ENCODE data around the gene GJB1.
"Not testable (repeated sequence)": the region's sequence is repeated elsewhere in the genome, so short reads cannot be mapped to it uniquely, and the experiment has no call there.

The GJB1 gene

DNA sequence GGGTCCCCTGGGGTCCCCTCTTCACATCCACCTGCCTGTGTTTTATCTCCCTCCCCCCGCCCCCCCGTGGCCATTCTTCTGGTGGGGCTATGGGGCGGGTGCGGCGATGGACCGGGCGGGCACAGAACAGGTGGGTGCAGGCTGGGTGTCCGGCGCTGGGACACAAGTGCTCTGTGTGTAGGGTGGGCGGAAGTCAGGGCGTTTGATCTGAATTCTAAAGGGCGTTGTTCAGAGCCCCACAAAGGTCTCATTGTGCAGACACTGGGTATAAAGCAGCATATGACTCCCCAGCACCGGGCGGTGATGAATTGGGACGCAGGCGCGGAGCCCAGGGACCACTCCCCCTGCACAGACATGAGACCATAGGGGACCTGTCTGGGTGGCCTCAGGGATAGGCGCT is at the start of gene GJB1:
GJB1 (plus strand) TSS at position 296 of the 400 bp plus-strand sequence. CDS start 484 bp downstream, outside the sequence.
- DNase-seq (ENCODE audit: low read depth in 2 of 2) = no peak

DNA sequence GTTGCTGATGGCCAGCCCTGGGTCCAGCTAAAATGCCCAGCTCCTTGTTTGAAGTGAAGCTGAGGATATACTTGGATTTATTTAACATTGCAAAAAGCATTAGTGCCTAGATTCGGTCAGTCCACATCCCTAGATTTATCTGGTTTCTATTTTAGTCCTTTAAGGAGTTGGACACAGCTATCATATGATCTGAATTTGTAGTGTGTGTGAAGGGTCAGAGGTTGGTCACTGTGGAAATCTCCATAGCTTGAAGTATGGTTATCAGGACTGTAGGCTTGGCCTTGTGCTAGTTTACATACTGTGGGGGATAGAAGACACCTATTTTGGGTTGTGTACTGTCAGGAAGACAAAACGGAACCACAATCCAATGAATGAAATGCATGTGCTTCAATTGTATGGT is 49.6 kb upstream of the GJB1 start:
- DNase-seq (ENCODE audit: low read depth in 2 of 2) = no peak

DNA sequence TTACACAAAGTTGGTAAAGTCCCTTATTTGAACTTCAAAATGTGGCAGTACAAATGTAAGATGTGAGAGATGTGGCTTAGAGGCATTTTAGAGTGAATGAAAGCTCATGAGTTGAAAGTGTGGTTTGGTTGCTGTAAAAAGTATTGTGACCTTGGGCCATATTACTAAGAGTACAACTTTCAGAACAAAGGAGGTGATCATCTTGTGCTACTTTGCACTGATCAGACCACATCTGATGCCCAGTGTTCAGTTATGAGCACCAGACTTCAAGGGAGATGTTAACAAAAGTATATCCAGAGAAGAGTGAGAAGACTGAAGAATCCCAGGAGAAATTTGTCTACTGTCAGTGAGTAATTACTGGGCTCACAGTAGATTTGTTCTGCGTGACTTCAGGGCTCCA is 48.2 kb upstream of the GJB1 start:
- DNase-seq (ENCODE audit: low read depth in 2 of 2) = no peak

DNA sequence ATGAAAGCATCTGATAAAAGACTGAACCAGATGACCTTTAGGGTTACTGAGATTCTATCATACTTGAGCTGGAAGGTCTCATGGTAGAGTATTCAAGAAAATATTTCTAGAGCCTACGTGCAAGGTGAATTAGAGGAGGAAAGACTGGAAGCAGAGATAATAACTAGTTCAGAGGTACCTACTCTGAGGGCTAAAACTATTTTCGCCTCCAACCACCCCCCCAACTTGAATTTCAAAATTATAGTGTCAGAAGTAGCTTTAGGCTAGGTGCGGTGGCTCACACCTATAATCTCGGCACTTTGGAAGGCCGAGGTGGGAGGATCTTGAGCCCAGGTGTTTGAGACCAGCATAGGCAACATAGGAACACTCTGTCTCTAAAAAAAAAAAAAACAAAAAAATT is 47.5 kb upstream of the GJB1 start:
- DNase-seq (ENCODE audit: low read depth in 2 of 2) = no peak

DNA sequence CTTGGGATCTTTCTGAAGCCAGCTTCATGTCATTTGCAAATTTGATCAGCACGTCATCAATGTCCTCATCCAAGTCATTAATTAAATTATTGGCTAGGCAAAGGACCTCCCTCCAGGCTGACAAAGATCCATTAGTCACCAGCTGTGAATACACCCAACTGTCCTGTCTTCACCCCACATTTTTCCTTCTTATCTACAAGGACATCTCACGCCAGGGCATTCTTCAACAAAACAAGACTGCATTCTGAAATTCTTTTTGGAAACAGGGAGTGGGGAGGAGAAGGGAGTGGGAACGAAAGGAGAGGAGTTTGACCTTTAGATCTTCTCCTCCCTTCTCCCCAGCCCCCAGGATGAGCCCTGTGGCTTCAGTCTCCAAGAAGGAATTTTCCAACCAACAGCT is 45.7 kb upstream of the GJB1 start:
- DNase-seq (ENCODE audit: low read depth in 2 of 2) = no peak

DNA sequence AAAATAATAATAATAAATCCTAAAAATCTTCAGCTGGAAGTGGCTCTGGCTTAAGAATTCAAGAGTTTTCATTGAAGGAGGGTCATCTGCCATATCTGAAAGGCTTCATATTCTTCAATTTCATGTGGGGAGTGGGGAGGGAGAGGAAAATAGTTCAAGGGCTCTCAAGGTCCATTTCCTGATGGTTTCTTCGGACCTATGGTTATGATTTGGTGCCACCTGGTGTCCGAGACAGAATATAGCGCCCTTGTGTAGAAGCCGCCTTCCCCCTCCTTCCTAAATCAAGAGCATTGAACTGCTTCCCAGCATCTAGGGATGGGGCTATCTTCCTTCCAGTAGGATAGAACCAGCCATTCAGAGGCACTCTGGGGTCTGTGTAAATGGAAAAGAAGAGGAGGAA is 44.1 kb upstream of the GJB1 start:
- no peak for DNase-seq (ENCODE audit: low read depth in 2 of 2)

DNA sequence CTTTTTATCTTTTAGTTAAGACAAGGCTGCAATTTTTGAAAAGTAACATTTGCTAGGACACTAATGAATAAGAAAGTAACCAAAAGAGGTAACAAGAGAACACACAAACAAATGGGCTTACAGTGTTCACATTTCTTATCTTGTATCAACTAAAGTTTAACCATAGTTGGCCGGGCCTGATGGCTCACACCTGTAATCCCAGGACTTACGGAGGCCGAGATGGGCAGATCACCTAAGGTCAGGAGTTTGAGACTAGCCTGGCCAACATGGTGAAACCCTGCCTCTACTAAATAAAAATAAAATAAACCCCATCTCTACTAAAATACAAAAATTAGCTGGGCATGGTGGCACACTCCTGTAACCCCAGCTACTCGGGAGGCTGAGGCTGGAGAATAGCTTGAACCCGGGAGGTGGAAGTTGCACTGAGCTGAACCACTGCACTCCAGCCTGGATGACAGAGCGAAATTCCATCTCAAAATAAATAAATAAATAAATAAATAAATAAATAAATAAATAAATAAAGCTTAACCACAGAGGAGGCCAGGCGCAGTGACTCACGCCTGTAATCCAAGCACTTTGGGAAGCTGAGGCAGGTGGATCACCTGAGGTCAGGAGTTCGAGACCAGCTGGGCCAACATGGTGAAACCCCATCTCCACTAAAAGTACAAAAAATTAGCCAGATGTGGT is 42.3 kb upstream of the GJB1 start:
- DNase-seq (ENCODE audit: low read depth in 2 of 2) = not testable (repeated sequence)

DNA sequence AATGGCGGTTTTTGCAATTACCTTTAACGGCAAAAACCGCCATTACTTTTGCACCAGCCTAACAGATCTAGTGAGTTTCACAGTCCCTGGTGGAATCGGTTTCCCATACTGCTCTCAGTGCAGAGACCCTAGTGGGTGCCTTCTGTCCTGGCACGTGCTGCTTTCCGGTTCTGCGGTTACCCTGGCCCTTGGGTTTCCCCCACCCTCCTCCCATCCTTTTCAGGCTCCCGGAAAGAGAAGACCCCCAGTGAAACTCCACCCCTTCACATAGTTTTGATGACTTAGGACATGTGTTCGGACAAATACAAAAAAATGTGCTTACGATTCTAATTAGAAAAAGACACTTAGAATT is 41.5 kb upstream of the GJB1 start:
- peak; percentile 31 to 32 for DNase-seq (ENCODE audit: low read depth in 2 of 2)

DNA sequence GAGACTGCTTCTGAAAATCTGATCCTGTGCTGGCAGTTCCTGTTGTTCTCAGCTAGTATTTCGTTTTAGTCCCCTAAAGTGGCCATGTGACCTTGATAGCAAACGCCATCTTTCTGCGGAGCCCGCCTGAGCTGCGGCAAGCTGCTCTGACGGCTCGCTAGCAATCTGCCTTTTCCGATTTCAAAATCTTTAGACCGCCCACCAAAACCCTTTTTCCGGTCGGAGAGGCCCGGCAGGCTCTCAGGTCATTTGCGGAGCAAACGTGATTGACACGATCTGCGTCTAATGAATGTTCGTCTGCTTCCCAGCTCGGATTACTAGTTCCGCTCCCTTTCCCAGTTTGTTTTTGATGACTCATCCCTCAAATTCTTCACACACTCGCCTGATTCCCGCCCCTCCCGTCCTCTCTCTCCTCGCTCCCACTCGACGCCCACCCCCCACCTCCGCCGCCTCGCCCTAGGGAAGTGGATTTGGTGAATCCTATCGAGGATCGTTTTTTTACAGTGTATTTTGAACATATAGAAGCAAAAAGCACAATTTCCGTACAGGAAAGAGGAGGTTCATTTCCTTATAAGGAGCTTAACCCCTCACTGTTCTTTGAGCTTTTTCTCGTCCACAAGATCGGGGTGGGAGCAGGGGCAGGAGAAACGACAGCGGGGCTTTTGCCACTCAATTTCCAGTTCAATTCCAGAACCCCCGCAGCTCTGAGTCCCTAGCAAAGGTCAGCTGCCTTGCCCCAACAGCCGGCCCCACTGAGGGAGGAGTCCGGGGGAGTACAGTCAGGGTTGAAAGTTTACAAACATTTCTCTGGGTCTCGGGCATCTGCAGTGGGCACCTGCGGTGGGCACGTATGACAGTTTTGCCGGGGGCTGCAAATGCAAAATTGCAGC is 40.9 kb upstream of the GJB1 start:
- DNase-seq (ENCODE audit: low read depth in 2 of 2) = peak; percentile 56 to 73

DNA sequence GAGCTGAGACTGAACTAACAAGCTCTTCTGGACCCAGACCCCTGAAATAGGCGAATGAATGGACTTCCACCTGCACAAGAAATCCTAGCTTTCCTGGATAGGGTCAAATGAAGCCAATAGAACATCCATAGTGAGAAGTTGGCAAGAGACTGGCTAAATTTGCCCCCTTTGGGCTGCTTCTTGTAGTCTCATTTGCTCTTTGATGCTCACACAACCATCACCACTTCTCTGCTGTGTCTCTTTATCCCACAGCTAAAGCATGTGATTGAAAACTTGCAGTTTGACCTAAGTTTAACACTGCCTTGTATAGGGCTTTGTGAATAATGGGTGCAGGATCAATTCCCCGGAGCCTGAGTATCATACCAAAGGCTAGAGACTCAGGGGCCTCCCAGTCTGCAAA is 40.2 kb upstream of the GJB1 start:
- no peak for DNase-seq (ENCODE audit: low read depth in 2 of 2)

DNA sequence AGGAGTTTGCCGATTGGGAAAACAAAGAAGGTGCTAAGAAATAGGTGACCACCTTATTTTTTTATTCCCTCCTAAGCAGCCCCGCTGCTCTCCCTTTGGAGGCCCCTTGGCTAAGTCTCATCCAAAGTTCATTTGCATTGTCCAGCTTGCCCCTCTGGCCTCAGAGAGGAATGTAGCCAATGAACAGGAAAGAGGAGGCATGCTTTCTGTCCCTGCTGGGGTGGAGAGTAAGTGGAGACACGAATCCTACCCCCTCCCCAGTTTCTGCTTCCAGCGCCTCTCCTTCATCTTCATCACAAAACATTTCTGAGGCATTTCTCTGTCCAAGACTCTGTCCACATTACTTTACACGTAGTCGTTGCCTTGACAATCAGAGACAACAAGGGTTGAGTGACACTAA is 39.7 kb upstream of the GJB1 start:
- DNase-seq (ENCODE audit: low read depth in 2 of 2) = no peak

DNA sequence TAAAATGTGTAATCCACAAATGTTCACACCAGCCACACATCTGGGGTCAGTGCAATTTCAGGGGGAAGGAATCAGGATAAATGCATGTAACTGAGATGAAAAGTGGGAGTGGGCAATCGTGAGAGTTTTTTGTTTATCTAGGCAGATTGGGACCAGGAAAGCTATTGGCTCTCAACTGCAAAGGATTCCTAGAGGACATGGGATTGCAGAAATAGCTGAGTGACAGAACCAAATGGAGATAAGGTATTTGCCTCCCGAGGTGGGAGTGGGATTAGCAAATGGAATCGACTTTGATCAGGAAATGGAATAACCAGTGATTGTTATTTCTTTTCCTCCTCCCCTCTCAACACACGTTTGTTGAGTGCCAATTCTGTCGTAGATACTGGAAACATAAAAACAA is 38.9 kb upstream of the GJB1 start:
- DNase-seq (ENCODE audit: low read depth in 2 of 2) = no peak

DNA sequence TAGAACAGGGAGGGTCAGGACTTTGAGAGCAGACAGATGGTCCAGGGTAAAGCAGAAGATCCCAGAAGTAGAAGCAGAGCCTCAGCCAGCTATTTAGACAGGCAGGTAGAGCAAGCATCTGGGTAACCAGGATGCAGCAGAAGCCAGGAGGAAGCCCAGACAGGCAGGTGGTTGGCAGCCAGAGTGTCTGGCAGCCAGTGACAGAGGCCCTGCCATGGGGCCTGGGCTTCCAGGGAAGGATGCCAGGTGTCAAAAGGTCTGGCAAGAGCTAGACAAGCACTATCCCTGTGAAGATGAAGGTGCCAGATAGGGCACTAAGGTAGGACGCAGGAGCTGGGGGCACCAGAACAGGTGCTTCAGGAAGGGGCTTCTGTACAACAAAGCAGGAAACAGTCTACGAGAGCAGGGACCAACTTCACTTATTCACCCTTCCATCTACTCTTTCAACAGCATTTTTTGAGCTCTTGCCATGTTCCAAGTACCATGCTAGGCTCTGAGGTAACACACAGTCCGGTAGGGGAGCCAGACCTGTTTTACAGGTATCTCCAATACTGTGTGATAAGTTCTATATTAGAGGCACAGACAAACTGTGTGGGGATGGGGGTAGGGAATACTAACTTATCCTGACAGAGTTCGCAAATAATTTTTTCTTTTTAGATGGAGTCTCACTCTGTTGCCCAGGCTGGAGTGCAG is 38.1 kb upstream of the GJB1 start:
- DNase-seq (ENCODE audit: low read depth in 2 of 2) = no peak

DNA sequence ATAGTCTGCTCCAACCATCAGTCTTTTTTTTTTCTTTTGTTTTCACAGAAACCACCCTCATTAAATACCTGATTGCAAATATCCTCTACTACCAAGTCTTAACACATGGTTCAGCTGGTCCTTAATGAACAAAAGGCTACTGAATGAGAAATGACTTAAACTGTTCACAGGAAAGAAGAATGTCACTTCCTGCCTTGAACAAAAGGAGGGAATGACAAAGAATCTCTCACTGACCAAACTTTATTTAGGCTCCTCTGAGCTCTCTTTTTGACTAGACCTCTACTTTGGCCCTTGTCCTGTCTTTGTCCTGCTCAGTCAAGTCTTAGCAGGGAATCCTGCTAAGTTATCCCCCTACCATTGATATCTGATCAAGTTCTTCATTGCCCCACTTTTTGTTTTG is 31.8 kb upstream of the GJB1 start:
- no peak for DNase-seq (ENCODE audit: low read depth in 2 of 2)

DNA sequence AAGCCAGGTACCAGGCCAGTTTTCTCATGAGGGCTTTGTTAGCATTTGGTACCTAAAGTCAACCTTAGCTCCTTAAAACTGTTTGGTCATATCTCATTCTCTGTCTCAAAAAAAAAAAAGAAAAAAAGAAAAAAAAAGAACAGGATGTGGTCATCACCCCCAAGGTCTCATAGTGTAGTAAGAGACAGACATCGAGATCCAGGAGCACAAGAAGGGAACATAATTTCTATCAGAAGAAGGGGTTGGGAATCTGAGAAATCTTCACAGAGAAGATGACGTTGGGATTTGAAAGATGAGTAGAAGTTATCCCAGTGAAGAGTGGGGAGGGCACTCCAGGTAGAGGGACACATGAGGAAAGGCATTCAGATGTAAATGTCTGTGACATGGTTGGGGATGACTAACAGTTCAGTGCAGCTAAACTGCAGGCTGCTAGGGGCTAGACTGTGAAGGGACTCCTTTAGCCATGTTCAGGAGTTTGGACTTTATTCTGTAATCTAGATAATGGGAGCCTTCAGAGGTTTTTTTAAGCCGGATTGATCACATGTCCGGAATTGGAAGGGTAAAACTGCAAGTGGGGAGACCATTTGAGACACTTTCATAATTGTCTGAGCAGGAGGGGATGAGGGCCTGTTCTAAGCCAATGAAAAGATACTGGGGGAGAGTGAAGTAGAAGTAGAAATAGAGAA is 26.9 kb upstream of the GJB1 start:
- no peak for DNase-seq (ENCODE audit: low read depth in 2 of 2)

DNA sequence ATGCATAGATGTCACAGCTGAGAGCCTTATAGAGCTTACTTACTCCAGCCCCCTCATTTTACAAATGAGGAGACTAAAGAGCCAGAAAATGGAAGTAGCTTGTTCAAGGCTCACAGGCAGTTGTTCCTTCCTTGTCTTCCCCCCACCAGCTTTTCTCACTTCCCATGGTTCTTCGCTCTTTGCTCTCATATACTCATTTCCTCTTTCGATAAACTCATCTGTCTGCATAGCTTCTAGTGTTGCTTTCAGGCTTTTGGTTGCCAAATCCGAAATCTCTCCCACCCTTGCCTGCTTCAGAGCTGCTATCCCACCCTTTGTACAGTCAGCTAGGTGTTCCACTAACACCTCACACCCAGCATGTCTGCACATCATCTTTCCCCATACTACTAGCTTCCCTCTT is 25.0 kb upstream of the GJB1 start:
- no peak for DNase-seq (ENCODE audit: low read depth in 2 of 2)

DNA sequence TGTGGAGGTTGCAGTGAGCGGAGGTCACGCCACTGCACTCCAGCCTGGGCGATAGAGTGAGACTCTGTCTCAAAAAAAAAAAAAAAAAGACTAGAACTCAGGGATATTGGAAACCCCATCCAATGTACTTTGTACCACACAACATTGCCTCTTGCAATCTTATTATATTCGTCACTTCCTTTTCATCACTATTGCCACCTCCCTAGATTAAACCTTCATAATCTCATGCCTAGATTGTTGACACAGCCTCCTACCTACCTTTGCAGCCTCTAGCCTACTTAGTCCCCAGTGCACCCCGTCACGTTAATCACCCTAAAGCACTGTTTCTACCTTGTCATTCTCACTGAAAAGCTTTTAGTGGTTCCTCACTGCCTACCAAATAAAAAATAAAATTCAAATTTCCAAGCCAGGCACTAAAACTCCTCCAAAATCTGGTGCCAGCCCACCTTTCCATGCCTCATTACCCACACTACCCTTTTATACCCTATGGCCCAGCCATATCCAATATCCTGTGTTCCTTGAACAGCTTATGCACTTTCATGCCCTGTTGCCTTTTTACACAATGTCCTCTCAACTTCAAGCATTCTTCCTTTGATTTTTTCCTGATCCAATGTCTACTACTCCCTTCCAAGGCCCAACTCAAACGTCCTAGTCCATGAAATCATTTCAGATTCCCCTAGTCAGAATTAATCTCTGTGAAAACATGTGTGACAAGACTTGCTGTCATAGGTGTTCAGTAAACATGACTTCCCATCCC is 23.6 kb upstream of the GJB1 start:
- no peak for DNase-seq (ENCODE audit: low read depth in 2 of 2)

DNA sequence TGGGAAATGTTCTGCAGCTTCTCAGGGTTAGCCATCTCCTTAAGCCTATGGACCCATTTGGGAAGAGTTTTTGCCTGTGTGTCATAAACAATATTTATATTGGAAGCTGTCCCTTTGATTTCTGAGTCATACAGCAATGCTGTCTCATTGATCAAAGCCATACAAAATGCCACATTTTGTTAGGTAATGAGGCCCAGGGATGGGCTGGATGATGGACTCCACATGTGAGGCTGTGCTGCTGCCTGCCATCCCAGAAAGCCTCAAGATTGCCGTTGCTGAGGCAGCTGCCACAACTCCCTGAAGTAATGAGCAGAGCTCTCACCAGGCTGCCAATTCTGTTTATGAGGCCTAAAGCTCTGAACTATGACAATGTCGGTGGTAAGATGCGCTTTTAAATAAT is 12.2 kb upstream of the GJB1 start:
- no peak for DNase-seq (ENCODE audit: low read depth in 2 of 2)

DNA sequence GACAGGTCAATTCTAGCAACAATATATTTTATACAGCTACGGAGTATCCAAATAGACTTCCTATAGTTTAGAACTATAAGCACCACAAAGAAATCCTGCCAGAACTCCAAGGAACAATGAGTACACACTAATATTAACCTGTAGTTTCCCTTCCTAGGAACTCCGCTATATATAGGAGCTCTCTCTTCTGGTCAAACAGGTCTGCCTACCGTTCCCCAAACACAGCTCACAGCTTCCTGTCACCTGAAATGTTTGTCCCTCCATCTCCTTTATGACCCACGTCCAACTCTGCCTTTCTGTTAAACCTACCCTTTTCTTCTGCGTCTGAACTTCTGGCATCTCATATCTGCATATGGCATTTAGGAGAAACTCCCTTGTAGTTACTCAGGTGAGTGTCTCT is 10.5 kb upstream of the GJB1 start:
- no peak for DNase-seq (ENCODE audit: low read depth in 2 of 2)

DNA sequence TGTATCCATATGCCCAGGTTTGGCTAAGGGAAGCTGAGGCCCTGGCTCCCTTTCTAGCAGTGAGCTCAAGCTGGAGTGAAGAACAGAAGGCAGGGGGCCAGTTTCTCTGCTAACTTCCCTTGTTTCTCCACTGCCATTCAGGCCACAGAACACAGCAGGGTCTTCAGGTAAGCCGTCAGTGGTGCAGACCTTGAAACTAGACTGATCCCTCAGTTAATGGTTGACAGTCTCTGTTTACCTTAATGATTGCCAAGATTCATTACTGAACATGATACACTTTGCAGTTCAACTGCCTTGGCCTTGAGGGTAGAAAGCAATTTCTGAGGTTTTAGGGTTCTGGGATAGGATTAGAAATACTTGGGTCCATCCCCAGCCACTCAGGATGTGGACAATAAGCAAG is 8.9 kb upstream of the GJB1 start:
- DNase-seq (ENCODE audit: low read depth in 2 of 2) = no peak

DNA sequence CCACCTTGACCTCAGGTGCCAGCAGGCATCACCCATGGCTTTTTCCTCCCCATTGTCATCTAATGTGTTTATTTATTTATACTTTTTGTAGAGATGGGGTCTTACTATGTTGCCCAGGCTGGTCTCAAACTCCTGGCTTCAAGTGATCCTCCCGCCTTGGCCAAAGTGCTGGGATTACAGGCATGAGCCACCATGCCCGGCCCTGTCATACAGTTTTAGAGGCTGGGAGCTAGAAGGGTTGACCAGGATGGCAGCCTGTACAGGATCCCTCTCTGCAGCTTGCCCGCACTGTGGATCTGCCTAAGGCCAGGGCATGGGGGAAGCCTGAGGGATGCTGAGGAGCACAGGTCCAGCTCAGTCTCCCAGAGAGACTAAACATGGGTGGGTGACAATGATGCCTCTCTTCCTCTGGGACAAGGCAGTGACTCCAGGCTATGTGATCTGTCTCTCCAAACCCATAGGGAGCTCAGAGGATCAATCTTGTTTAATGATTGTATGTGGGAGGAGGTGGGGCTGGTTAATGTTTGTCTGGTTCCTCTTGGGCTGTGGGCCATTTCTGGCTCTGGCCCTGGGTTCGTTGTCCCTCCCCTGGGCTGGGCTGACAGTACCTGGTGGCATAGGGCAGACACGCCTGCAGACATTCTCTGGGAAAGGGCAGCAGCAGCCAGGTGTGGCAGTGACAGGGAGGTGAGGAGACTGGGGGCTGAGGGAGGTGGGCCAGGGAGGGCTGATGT is 8.3 kb upstream of the GJB1 start:
- DNase-seq (ENCODE audit: low read depth in 2 of 2) = no peak
